ENCODE data around the gene MIER1.

DNA sequence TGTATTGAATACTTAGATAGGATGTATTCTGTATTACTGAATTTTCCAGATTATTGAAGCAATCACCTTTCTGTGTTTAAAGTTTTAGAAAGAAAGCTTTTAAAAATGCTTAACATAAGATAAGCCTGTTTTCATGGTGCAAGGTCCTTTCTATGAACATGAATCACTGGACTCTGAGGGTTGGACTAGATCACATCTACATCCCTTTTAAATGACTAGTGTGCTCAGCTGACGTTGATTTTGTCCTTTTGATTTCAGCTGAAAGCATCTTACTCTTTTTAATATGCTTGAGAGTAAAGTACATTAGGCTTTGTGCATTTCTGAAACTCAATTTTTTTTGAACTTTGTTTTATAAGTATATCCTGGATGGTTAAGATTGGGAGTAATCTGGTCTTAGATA lies 16.2 kb downstream of the MIER1 start:
- TF ChIP-seq ZBTB48 (tag by site-specific recombination; IDR thresholded peaks at IDR 0.05) = no peak
- TF ChIP-seq, protein P1, sequence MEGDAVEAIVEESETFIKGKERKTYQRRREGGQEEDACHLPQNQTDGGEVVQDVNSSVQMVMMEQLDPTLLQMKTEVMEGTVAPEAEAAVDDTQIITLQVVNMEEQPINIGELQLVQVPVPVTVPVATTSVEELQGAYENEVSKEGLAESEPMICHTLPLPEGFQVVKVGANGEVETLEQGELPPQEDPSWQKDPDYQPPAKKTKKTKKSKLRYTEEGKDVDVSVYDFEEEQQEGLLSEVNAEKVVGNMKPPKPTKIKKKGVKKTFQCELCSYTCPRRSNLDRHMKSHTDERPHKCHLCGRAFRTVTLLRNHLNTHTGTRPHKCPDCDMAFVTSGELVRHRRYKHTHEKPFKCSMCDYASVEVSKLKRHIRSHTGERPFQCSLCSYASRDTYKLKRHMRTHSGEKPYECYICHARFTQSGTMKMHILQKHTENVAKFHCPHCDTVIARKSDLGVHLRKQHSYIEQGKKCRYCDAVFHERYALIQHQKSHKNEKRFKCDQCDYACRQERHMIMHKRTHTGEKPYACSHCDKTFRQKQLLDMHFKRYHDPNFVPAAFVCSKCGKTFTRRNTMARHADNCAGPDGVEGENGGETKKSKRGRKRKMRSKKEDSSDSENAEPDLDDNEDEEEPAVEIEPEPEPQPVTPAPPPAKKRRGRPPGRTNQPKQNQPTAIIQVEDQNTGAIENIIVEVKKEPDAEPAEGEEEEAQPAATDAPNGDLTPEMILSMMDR (tag by site-specific recombination; IDR thresholded peaks at IDR 0.05) = no peak
- TF ChIP-seq ZNF24 (tag by site-specific recombination; IDR thresholded peaks at IDR 0.05) = no peak

All from HEK293 (cell line).